Body of pancreas (tissue), 4 donors: ENCODE results near the gene GNAT2. TPM values are rescaled to one million over a fixed set of nuclear protein-coding genes. Genes with fewer than 3 reads are reported as not detected.

ENCODE experiments used
- ATAC-seq: fragments of 150-250 bp; one replicate; pipeline ENCODE4 v1.9.1; 2016
- DNase-seq, 4 donors: peaks; one replicate each; pipeline ENCODE4 v3.0.0-alpha.2; 2019
- H3K27ac ChIP-seq, 4 donors: fragments of 200-600 bp; sonication (generic); 1 replicate in 3 of 4; 2 replicates in 1 of 4; pipeline versions ENCODE4 v1.5.1 to v1.6.1; 2016 to 2019; ENCODE audit warnings: mild to moderate bottlenecking in 1 of 4, mixed read lengths in 1 of 4, moderate library complexity in 1 of 4
- H3K27me3 ChIP-seq, 2 donors: fragments of 200-600 bp; sonication (generic); one replicate each; pipeline ENCODE4 v1.6.0; 2016; ENCODE audit warnings: mild to moderate bottlenecking in 1 of 2
- H3K36me3 ChIP-seq, 2 donors: fragments of 200-600 bp; sonication (generic); replicated peaks in 1 of 2; 2 replicates each; pipeline ENCODE4 v1.5.1; 2016; ENCODE audit warnings: low read depth in 2 of 2; ENCODE audit not compliant: insufficient read depth in 1 of 2
- H3K4me1 ChIP-seq: fragments of 200-600 bp; sonication (generic); one replicate; pipeline ENCODE4 v1.6.0; 2016
- H3K4me3 ChIP-seq, 2 donors: fragments of 200-600 bp; sonication (generic); 1 replicate in 1 of 2; 2 replicates in 1 of 2; pipeline ENCODE4 v1.5.1; 2016 to 2019
- H3K9me3 ChIP-seq, 3 donors: fragments of 200-600 bp; sonication (generic); 1 replicate in 2 of 3; 2 replicates in 1 of 3; pipeline ENCODE4 v1.5.1; 2016
- POLR2A ChIP-seq, 3 donors: fragments of 450-650 bp; IDR thresholded peaks; one replicate each; pipeline ENCODE4 v1.6.1; 2016; ENCODE audit warnings: antibody characterized with exemption in 3 of 3, mild to moderate bottlenecking in 2 of 3
- WGBS, 2 donors: methylation state at CpG; one replicate each; pipeline ENCODE4 v1.1.5; 2017; 5-methylcytosine and 5-hydroxymethylcytosine counted together
- intact Hi-C: fragments of 100-400 bp; cut with DNase I; formaldehyde crosslinking; loops from one replicate; pipeline ENCODE4 v1.15.1; 2023
- total RNA-seq, 2 donors: library from RNA; depleted of rRNA; stranded (reverse); fragments of >200 nt; gene quantifications; one replicate each; pipeline ENCODE4 v1.1.0, GENCODE V29; 2016
- TF ChIP-seq, protein P1 (sequence below), 7 experiments: fragments of 450-650 bp in 4 of 7; fragments of 200-600 bp in 3 of 7; sonication (generic) in 3 of 7; IDR thresholded peaks; one replicate each; pipeline ENCODE4 v1.5.1; 2016 to 2019; ENCODE audit warnings: antibody characterized with exemption in 7 of 7

GNAT2 gene
- total RNA-seq, 2 donors from 2014 or later = not detected

- Histone ChIP-seq H3K4me1 (no peaks in the 10 kb centered on the region), H3K9me3 (no peaks in the 10 kb centered on the region), H3K27ac (no peak overlapping the region), H3K27me3 (no peaks in the 10 kb centered on the region), H3K4me3 (no peak overlapping the region), H3K36me3 (no peaks in the 10 kb centered on the region)
- WGBS, 2 donors = 92 to 96% methylated on average over 3 of the region's 3 CpGs
- no peak for ATAC-seq
- TF ChIP-seq, protein P1, sequence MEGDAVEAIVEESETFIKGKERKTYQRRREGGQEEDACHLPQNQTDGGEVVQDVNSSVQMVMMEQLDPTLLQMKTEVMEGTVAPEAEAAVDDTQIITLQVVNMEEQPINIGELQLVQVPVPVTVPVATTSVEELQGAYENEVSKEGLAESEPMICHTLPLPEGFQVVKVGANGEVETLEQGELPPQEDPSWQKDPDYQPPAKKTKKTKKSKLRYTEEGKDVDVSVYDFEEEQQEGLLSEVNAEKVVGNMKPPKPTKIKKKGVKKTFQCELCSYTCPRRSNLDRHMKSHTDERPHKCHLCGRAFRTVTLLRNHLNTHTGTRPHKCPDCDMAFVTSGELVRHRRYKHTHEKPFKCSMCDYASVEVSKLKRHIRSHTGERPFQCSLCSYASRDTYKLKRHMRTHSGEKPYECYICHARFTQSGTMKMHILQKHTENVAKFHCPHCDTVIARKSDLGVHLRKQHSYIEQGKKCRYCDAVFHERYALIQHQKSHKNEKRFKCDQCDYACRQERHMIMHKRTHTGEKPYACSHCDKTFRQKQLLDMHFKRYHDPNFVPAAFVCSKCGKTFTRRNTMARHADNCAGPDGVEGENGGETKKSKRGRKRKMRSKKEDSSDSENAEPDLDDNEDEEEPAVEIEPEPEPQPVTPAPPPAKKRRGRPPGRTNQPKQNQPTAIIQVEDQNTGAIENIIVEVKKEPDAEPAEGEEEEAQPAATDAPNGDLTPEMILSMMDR (IDR thresholded peaks at IDR 0.05) = no peak
- TF ChIP-seq POLR2A (IDR thresholded peaks at IDR 0.05) = no peak
- no peak for DNase-seq
- intact Hi-C loops = no loop called here
These were observed 9.5 kb downstream of the GNAT2 start for GRCh38 chr1:109609881-109610280.

GRCh38 chr1:109605381-109605780 lies 14.0 kb downstream of the GNAT2 start:
- Histone ChIP-seq H3K36me3 (no peaks in the 10 kb centered on the region), H3K9me3 (no peaks in the 10 kb centered on the region), H3K27me3 (no peaks in the 10 kb centered on the region), H3K27ac (no peak overlapping the region), H3K4me3 (no peak overlapping the region), H3K4me1 (no peaks in the 10 kb centered on the region)
- intact Hi-C loops = no loop called here
- ATAC-seq (no peak), DNase-seq (no peak)
- 100% methylated on average over 1 of the region's 1 CpG for WGBS, 2 donors
- TF ChIP-seq POLR2A (IDR thresholded peaks at IDR 0.05) = no peak
- TF ChIP-seq, protein P1 (IDR thresholded peaks at IDR 0.05) = no peak

DNA sequence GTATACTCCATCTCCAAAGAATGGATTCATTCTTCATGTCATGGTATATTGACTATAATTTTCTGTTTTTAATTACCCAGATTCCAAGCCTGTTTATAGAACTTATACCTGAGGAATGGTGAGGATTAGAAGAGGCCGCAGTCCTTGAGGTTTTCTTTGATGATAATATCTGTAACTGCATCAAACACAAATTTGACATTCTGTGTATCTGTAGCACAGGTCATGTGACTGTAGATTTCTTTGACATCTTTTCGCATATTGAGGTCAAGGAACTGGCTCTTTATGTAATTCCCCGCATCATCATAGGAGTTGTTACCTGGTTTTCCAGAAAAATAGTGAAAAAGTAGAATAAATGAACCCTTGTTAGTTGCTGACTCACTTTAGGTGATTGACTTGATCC lies 16.2 kb downstream of the GNAT2 start:
- Histone ChIP-seq H3K27ac (no peak overlapping the region), H3K27me3 (no peaks in the 10 kb centered on the region), H3K4me3 (no peak overlapping the region), H3K36me3 (no peaks in the 10 kb centered on the region), H3K4me1 (no peaks in the 10 kb centered on the region), H3K9me3 (no peaks in the 10 kb centered on the region)
- intact Hi-C loops = no loop called here
- WGBS, 2 donors = 92 to 99% methylated on average over 3 of the region's 3 CpGs
- DNase-seq (no peak), ATAC-seq (no peak)
- TF ChIP-seq, protein P1 (IDR thresholded peaks at IDR 0.05) = no peak
- no peak for TF ChIP-seq POLR2A (IDR thresholded peaks at IDR 0.05)

DNA sequence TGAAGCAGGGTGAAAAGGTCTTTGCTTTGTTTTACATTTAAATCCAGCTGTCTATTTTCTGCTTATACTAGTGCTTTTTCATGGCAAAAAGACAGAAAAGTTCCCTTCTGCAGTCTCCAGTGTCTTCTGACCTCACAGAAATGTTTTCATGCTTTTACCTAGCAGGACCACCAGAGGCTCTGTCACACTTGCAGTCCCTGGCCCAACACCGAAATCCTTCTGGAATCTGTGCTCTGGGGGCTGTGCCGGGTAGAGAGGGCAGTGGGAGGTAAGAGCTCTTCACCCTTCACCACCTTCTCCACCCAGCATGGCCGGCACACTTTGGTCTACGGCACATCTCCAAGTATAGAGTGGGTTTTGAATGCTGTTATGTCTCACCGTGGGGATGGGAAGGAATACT lies 20.8 kb downstream of the GNAT2 start:
- DNase-seq (no peak), ATAC-seq (no peak)
- H3K27me3 ChIP-seq = no peaks in the 10 kb centered on the region
- H3K9me3 ChIP-seq = no peaks in the 10 kb centered on the region
- no peak overlapping the region for H3K27ac ChIP-seq
- H3K4me1 ChIP-seq = no peaks in the 10 kb centered on the region
- 93% methylated on average over 5 of the region's 5 CpGs for WGBS, 2 donors
- H3K4me3 ChIP-seq = no peak overlapping the region
- intact Hi-C loops = no loop called here
- no peaks in the 10 kb centered on the region for H3K36me3 ChIP-seq
- no peak for TF ChIP-seq POLR2A (IDR thresholded peaks at IDR 0.05)
- TF ChIP-seq, protein P1 (IDR thresholded peaks at IDR 0.05) = no peak

- ATAC-seq (no peak), DNase-seq (no peak)
- no peaks in the 10 kb centered on the region for H3K9me3 ChIP-seq
- H3K4me3 ChIP-seq = no peak overlapping the region
- intact Hi-C loops = no loop called here
- H3K27ac ChIP-seq = no peak overlapping the region
- H3K27me3 ChIP-seq = no peaks in the 10 kb centered on the region
- no peaks in the 10 kb centered on the region for H3K4me1 ChIP-seq
- 91 to 100% methylated on average over 1 of the region's 1 CpG for WGBS, 2 donors
- no peaks in the 10 kb centered on the region for H3K36me3 ChIP-seq
- no peak for TF ChIP-seq POLR2A (IDR thresholded peaks at IDR 0.05)
- TF ChIP-seq, protein P1 (IDR thresholded peaks at IDR 0.05) = no peak
These were observed 21.3 kb downstream of the GNAT2 start for GRCh38 chr1:109598156-109598555.
